MCF 10A (cell line): ENCODE results near the gene PRLR. TPM values are rescaled to one million over a fixed set of nuclear protein-coding genes. Genes with fewer than 3 reads are reported as not detected.

Experiments used
- BruUV-seq: library from RNA; stranded (reverse); fragments of 400-500 nt; replicated peaks from 2 replicates; lab custom pipeline; 2021; lab: Mats Ljungman, UMichigan
- CTCF ChIA-PET: fragments of 300-600 bp; sonication (Branson Sonifier 250); formaldehyde crosslinking; extraction: SDS; loops from one replicate; lab custom pipeline; 2021; ENCODE audit warnings: antibody characterized with exemption, inconsistent platforms; lab: Yijun Ruan, JAX
- POLR2A ChIA-PET: fragments of 300-600, 350-650 bp; sonication (Branson Sonifier 250); formaldehyde crosslinking; extraction: SDS; loops from one replicate; lab custom pipeline; 2020; ENCODE audit warnings: antibody characterized with exemption, inconsistent platforms; lab: Yijun Ruan, JAX
- DNase-seq: peaks from one replicate; pipeline ENCODE4 v3.0.0-alpha.2; 2018; ENCODE audit not compliant: unreplicated experiment
- H3K27ac Mint-ChIP-seq: one replicate; pipeline ENCODE4 v1.8.0; 2022; ENCODE audit warnings: mild to moderate bottlenecking, low read depth, mixed read lengths; ENCODE audit not compliant: unreplicated experiment
- H3K27me3 Mint-ChIP-seq: one replicate; pipeline ENCODE4 v1.8.0; 2022; ENCODE audit warnings: mixed read lengths; ENCODE audit not compliant: insufficient read depth, unreplicated experiment
- H3K36me3 Mint-ChIP-seq: one replicate; pipeline ENCODE4 v1.8.0; 2022; ENCODE audit warnings: mild to moderate bottlenecking, moderate library complexity, mixed read lengths; ENCODE audit not compliant: insufficient read depth, unreplicated experiment
- H3K4me1 Mint-ChIP-seq: one replicate; pipeline ENCODE4 v1.8.0; 2022; ENCODE audit warnings: mixed read lengths; ENCODE audit not compliant: insufficient read depth, unreplicated experiment
- H3K4me3 Mint-ChIP-seq: one replicate; pipeline ENCODE4 v1.8.0; 2022; ENCODE audit warnings: mild to moderate bottlenecking, moderate library complexity, mixed read lengths; ENCODE audit not compliant: unreplicated experiment
- H3K9me3 Mint-ChIP-seq: one replicate; pipeline ENCODE4 v1.8.0; 2022; ENCODE audit warnings: mixed read lengths; ENCODE audit not compliant: unreplicated experiment
- intact Hi-C: fragments of 100-400 bp; cut with micrococcal nuclease; formaldehyde crosslinking; loops from 2 replicates; pipeline ENCODE4 v1.14.1; 2022
- total RNA-seq: library from RNA; stranded (reverse); gene quantifications from 2 replicates; pipeline ENCODE4 v1.2.3, GENCODE V29; 2022
- TF ChIP-seq, protein P1 (sequence below): fragments of 200-600 bp; IDR thresholded peaks from one replicate; pipeline ENCODE4 v1.8.0; 2022; ENCODE audit warnings: antibody characterized with exemption, mild to moderate bottlenecking; ENCODE audit not compliant: unreplicated experiment

The PRLR gene
- total RNA-seq, 1 experiment from 2014 or later = 0.16 TPM

DNA sequence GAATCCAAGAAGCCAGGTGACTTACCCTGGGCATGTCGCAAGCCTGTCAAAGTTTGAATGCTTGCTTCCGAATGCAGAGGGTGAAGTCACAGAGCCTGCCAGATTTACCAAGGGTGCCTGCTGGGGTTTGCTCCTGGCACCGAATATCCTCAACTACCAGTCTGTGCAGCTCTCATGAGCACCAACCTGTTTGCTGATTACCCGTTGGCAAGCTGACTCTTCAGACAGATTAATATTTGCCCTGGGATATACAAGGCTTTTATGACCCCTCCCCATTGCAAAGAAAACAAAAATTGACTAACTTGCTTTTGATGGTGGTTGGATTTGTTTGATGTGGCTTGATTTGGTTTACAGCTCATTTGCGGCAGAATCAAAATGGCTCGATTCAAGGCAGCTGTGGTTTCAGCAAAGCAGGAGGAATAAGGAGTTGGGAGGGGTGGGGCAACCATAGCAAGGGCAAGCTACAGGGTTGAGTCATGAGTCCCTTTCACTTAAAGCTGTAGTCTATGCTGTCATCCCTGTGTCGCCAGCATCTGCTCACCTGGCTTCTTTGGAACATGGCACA, 100.3 kb downstream of the PRLR start:
- CTCF ChIA-PET = interaction anchor here (0.6 to 1.2 kb wide), 5 partner anchors 17 to 1136 kb away, joined by 3 to 5 read pairs (median 3); no protein-coding TSS in a partner anchor
- TF ChIP-seq, protein P1, sequence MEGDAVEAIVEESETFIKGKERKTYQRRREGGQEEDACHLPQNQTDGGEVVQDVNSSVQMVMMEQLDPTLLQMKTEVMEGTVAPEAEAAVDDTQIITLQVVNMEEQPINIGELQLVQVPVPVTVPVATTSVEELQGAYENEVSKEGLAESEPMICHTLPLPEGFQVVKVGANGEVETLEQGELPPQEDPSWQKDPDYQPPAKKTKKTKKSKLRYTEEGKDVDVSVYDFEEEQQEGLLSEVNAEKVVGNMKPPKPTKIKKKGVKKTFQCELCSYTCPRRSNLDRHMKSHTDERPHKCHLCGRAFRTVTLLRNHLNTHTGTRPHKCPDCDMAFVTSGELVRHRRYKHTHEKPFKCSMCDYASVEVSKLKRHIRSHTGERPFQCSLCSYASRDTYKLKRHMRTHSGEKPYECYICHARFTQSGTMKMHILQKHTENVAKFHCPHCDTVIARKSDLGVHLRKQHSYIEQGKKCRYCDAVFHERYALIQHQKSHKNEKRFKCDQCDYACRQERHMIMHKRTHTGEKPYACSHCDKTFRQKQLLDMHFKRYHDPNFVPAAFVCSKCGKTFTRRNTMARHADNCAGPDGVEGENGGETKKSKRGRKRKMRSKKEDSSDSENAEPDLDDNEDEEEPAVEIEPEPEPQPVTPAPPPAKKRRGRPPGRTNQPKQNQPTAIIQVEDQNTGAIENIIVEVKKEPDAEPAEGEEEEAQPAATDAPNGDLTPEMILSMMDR = no peak
- Mint-ChIP-seq H3K4me3 (peak overlapping the region; percentile 51), H3K36me3 (no peaks in the 10 kb centered on the region), H3K9me3 (no peaks in the 10 kb centered on the region), H3K27me3 (no peaks in the 10 kb centered on the region), H3K4me1 (peaks cover 33% of the 10 kb centered on the region), H3K27ac (peak overlapping the region; percentile 68)
- intact Hi-C loops = no loop called here
- POLR2A ChIA-PET = interaction anchor here (0.7 to 0.9 kb wide), 2 partner anchors 13 to 20 kb away, joined by 3 read pairs; no protein-coding TSS in a partner anchor
- no TSS peak for BruUV-seq
- peak; percentile 67 for DNase-seq

DNA sequence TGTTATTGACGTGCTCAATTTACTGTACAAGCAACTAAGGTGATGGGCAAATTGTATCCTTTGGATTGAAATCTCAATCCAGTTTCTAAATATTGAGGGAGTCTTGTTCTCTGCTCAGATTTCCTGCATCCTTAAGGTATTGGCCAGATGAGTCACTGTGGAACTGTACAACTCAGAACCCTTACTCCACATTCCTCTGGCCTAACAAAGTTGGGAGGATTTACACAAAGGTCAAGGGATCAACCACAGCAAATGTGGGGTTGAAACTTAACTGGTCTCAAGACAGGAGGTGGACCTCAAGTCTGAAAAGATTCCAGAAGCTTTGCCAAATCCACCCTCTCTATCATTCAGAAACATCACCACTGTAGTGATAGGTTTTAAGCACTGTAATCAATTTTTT, 101.0 kb downstream of the PRLR start:
- Mint-ChIP-seq H3K4me1 (peaks cover 33% of the 10 kb centered on the region), H3K27me3 (no peaks in the 10 kb centered on the region), H3K36me3 (no peaks in the 10 kb centered on the region), H3K4me3 (peak overlapping the region; percentile 51), H3K9me3 (no peaks in the 10 kb centered on the region), H3K27ac (peak overlapping the region; percentile 68)
- DNase-seq = peak; percentile 72
- ChIA-PET POLR2A (interaction anchor here (0.9 kb wide), 1 partner anchor 20 kb away, joined by 3 read pairs; no protein-coding TSS in a partner anchor), CTCF (interaction anchor here (0.6 to 1.2 kb wide), 2 partner anchors 18 to 1137 kb away, joined by 3 to 4 read pairs; no protein-coding TSS in a partner anchor)
- intact Hi-C loops = no loop called here
- BruUV-seq = no TSS peak
- TF ChIP-seq, protein P1 = no peak

DNA sequence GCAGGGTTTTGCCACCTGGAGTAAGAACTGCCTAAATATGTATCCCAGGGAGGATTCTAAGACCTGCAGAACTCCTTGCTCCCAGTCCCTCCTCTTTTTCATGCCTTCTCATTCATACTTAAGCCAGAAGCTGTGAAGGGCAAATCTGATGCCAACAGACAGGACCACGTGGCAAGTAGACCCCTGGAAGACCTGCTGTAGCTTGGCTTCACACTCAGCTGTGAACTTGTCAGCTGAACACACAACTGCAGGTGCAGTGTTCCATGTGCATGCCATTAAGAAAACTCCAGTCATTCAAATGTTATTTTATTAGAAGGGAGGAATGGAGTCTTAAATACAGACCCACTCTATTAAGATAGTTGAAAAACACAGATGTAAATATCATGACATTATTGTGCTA, 103.3 kb downstream of the PRLR start:
- Mint-ChIP-seq H3K27me3 (no peaks in the 10 kb centered on the region), H3K36me3 (no peaks in the 10 kb centered on the region), H3K4me3 (no peak overlapping the region), H3K9me3 (no peaks in the 10 kb centered on the region), H3K4me1 (peaks cover 27% of the 10 kb centered on the region), H3K27ac (no peak overlapping the region)
- BruUV-seq = no TSS peak
- DNase-seq = no peak
- CTCF ChIA-PET = interaction anchor here (0.5 to 1.3 kb wide), 3 partner anchors 9 to 1324 kb away, joined by 3 to 5 read pairs (median 3); no protein-coding TSS in a partner anchor
- POLR2A ChIA-PET = no interaction called here
- intact Hi-C loops = no loop called here
- TF ChIP-seq, protein P1 = no peak

DNA sequence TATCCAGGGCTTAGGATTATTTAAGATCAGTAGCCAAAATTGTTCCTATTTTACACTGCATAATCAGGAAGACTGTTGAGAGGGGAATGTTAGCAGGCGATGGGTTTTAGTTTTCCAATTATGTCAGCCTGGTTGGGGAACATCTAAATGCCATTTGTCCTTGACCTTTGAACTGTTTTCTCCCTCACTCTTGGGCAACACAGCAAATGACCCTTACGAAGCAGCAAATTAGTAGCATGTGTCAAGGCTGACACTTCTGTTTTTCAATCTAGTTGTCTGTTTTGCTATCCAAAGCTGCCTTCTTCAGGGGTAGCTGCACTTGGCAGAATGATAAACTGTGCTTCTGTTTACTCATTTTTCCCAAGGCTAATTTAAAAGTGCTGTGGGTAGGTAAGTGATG, 104.5 kb downstream of the PRLR start:
- TF ChIP-seq, protein P1 = no peak
- intact Hi-C loops = no loop called here
- CTCF ChIA-PET = no interaction called here
- Mint-ChIP-seq H3K27ac (no peak overlapping the region), H3K36me3 (no peaks in the 10 kb centered on the region), H3K9me3 (no peaks in the 10 kb centered on the region), H3K27me3 (no peaks in the 10 kb centered on the region), H3K4me1 (peaks cover 27% of the 10 kb centered on the region), H3K4me3 (no peak overlapping the region)
- POLR2A ChIA-PET = no interaction called here
- no TSS peak for BruUV-seq
- no peak for DNase-seq
